Measurements from ENCODE around the gene ZNF101.

ZNF101 gene

DNA sequence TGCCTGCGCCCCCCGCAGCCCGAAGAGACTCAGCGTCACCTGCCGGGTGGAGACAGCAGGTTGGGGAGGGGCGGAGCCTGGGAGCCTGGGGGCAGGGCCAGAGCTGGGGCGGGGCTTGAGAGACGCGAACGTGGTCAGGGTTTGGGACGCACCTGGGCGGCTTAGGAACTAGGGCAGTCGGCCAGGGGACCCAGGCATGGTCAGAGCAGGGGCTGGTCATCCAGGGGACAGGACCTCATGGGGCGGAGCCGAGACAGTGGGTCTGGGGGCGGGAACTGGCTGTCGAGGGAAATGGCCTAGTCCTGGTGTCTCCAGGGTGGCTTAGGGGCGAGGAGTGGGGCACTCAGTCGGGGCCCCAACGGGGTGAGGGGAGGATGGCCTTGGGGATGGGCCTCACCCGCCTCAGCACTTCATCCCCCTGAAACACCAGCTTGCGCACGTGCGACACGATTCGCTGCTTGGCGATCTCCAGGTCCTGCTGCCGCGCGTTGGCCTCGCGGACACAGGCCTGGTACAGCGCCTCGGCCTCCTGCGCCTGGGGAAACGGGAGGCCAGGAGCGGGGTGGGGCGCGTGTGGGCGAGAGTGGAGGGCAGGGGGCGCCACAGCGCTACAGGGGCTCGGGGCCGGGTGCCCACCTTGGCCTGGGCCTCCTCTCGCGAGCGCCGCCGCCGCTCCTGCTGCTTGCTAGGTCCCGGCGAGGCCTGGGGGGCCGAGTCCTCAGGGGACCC is 31.0 kb upstream of the ZNF101 start:
- DNase-seq (ENCODE audit: low spot score) (no peak), FAIRE-seq (no peak)

DNA sequence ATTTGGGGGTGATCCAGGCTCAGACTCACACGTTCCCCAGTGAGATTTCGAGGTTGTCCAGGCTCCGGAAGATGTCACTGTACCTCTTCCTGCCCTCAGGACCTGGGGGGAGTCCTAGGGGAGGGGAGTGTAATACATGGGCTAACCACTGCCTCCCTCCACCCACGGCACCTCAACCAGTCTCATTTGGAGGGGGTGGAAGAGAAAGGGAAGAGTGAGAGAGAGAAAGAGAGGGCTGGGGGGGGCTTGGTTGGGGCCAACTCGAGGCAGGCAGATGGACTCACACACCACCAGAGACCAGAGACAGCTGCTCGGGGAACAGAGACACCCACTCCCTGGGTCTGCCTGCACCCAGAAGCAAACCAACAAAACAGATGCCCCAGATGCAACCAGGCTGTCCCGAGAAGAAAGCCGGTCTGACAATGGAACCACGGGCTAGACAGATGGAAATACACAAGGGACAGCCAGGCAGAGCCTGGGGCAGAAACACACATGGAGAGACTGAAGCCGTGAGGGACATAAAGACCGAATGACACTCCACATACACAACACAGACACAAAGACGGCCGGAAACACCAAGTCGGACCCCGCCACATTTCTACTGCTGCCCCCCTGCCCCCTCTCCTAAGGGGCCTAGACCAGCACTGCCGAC is 26.0 kb upstream of the ZNF101 start:
- FAIRE-seq (no peak), DNase-seq (ENCODE audit: low spot score) (no peak)

DNA sequence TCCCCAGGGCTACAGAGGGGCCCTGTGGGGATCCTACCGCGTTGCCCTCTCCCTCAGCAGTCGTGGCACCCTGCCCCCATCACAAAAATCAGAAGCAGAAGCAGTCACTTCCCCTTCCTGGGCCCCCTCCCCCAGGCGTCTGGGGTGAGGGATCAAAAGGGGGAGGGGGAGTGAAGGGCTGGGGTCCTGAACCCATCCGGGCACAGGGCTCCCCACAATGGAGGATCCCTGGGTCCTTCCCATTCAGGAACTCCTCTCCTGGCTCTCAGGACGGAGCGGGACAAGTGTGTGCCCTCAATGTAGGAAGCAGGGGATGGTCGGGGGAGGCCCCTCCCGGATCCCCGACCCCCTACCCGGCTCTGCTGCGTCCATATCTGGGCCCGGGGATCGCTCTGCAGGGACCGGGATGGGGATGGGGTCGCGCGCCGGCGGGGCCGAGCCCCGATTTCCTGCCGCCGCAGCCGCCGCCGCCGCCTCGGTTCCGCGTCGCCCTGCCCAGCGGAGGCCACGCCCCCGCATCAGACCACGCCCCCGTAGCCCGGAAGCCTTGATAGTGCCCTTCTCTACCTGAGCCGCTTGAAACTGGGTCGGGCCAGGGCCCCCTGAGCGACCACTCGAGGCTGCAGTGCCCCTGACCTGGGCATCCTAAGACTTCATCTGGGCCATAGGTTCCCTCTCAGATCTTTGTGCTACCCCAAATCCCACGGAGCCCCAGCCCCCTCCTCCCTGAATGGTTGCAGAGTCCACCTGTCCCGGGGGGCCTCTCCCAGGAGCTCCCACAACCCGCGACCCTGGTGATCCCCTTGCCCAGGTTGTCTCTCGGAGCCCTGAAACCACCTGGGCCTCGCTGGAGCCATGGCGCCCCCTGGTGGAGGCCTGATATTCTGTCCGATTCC is 25.2 kb upstream of the ZNF101 start, which contains the start of gene GMIP:
TSS of gene GMIP (minus strand) at position 500 of the 896 bp plus-strand sequence. CDS start at position 372, 128 bp downstream.
- FAIRE-seq = no peak
- DNase-seq (ENCODE audit: low spot score) = peak; percentile 37

DNA sequence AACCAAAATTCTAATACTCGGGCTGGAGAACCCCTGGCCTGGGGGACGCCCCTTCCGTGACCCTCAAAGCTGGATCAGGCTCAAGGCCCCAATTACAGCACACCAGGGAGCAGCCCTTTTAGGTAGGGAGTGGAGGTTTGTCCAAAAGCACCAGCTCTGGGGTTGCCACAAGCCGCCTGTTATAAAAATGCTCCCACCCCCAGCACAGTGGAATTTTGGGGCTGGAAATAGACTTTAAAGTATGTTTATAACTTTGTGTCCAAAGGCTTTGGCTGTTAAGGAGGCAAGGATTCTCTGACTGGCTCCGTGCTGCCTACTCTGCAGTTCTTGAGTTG is 24.6 kb upstream of the ZNF101 start:
- DNase-seq (ENCODE audit: low spot score) (no peak), FAIRE-seq (no peak)

DNA sequence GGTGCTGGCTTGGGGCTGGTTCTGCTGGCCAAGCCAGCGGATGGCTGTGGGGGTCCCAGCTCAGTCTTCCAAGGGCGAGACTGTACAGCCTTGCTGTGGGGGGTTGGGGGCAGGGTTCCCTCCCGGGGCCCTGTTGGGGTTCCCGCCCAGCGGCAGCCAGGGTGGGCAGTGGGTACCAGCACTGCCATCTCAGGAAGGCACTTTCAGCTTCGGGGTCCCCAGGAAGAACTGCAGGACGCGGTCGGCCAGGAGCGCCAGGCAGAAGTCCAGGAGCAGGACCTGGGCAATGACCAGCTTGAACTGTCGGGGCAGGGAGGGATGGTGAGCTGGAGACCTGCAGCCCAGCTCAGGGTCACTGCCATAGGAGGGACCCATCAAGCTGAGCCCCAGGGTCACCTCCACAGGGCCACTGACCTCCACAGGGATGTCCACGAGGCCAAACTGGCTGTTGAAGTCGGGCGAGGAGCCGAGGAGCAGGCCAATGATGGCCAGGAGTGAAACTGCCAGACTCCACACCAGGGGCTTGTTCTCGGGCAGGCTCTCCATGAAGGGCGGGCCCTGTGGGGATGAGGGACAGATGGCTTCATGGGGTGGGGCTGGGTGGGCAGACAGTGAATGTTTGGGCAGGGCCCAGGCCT is 23.3 kb upstream of the ZNF101 start:
- FAIRE-seq (no peak), DNase-seq (ENCODE audit: low spot score) (no peak)

DNA sequence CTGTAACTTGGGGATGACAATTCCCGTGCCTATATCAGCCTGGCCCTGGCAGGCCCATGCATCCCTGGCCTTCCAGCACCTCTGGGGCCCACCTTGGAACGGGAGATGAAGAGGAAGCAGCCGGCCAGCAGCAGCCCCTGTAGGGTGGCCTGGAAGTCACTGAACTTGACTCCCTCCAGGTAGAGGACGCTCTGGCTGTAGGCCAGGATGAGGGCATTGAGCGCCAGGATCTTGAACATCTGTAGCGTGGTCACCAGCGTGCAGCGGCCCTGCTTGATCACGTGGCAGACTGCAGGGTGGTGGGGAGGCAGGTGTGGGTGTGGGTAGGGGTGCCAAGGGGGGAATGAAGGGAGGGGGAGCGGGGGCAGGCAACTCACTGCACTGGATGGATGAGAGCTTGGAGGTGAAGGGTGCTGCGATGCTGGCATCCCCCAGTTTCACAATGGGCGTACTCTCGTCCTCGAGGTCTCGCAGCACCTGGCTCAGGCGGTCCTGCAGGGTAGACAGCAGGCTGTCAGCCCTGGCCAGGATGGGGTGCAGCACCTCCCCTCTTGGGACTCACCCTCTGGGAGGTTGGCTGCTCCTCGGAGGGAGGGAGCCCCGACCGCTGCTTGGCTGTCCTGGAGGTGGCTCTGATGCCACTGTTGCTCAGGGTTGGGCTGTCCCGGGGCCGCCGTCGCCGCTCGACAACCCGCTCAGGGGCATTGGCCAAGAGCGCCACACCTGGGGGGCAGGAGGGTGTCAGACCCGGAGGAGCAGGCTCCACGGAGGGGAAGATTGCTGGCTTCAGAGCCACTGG is 21.4 kb upstream of the ZNF101 start:
- no peak for FAIRE-seq
- DNase-seq (ENCODE audit: low spot score) = no peak

DNA sequence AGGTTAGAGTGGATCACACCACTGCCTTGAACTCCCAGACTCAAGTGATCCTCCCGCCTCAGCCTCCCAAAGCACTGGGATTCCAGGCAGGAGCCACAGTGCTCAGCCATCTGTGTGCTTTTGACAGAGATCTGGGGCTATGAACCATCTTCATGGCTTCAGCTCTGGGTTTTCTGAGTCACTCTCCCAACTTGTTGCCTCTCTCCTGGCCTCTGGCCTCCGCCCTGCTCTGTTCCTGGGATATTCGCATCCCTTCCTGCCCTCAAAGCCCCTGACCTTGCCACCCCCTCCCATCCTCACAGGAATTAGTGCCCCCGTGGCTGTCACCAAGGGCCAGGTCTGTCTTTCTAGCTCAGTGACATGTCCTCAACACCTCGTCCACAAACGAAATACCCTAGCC is 19.5 kb upstream of the ZNF101 start:
- FAIRE-seq (no peak), DNase-seq (ENCODE audit: low spot score) (no peak)

DNA sequence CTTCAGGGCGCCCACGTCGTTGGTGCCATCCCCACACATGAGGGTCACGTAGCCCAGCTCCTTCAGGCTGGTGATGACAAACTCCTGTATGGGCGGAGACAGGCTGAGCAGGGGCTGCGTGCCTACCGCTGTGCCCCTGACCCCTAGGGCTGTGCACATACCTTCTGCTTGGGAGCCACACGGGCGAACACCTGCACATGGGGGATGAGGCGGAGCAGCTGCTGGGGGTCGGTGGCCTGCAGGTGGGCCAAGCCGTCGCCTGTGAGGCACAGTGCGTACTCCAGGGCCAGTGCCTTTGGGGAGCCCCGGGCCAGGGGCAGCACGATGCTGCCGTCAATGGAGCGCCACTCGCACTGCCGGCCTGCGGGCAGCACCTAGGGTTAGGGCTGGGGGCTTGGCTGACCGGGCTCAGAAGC is 19.1 kb upstream of the ZNF101 start:
- FAIRE-seq (no peak), DNase-seq (ENCODE audit: low spot score) (no peak)

DNA sequence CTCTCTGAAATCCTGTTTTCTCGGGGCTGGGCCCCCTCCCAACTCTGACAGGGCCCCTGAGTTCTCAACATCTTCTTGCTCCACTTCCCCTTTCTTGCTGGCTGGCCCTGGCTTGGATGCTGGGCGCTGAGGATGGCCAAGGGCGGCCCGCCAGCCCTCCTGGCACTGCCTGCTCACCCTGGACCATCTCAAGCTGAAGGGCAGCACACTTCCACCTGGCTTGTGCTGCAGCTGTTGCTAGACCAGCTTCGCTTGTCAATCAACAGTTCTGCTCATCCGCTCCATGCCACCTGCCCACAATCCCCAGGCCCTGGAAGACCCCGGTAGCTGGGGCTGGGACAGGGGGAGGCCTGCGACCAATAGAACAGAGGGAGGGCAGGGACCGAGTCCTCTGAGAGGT is 18.3 kb upstream of the ZNF101 start:
- no peak for DNase-seq (ENCODE audit: low spot score)
- FAIRE-seq = no peak

DNA sequence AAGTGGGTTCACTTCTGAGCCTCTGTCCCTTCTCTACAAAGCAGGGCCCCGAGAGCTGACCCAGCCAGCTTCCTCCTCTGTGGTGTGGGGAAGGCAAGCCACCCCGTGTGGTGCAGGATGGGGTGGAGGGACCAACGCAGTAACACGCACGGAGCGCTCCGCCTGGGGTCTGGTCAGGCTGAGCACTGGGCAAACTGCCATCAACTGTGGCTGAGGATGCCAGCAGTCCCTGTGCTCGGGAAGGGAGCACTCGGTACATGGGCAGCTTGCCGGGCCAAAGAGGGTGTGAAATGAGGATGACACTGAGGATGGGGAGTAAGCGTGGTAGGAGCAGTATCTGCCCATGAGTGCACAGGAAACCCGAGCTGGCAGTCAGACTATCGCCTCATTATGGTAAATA is 17.6 kb upstream of the ZNF101 start:
- DNase-seq (ENCODE audit: low spot score) (no peak), FAIRE-seq (no peak)

DNA sequence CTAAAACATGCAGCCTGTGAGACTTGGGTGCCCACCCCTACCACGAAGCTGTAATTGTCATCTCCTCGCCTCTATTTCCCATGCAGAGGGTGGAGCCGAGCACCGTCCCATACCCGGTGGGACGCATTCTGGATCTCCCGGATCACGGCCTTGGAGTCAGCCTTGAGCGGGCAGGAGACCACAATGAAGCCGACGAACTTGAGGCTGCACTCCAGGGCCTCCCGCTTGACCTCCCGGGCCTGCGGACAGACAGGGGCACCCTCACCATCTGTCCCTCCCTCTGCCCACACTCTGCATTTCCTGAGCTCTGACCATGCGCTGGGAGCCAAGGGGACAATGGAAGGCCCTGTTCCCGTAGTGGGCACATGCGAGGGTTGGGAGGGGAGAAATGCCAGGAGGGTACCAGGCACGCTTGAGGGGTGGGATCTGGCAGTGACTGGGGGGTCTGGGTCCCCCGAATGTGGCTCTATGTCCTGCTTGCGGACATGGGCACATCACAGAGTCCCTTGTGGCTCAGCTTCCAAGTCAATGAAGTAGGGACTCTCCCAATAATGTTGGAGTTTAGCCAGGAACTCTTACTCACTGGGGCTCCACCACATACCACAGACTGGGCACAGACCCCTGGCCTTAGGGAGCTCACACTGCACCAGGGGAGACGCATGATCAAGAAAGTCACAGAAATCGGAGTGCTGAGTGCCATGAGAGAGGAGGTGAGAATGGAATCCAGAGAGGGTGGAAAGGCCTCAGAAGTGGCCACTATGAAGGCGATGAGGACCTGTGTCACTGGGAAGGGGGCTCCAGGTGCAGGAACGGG is 15.9 kb upstream of the ZNF101 start:
- FAIRE-seq (no peak), DNase-seq (ENCODE audit: low spot score) (no peak)

DNA sequence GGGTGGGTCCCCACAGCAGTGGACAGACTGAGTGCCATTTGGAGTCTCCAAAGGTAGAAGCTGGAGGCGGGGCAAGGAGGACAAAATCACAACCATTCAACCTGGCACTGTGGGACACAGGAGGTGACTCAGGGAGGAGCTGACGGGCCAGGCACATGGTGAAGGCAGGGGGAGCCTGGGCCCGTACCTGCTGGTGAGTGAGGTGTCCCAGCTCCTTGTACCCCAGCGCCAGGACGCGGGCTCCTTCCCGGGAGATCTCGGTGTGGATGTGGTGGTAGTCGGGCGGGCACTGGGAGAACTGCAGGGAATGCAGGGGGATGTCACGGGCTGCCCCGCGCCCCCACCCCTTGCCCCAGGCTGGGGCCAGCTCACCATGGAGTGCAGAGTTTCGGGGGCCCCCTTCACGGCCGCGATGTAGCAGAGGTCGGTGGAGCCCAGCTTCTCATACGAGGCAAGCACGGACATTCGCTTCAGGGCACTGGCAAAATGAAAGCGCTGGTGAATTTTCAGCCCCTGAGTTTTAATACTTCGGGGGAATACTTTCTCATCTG is 15.0 kb upstream of the ZNF101 start:
- FAIRE-seq (no peak), DNase-seq (ENCODE audit: low spot score) (no peak)

DNA sequence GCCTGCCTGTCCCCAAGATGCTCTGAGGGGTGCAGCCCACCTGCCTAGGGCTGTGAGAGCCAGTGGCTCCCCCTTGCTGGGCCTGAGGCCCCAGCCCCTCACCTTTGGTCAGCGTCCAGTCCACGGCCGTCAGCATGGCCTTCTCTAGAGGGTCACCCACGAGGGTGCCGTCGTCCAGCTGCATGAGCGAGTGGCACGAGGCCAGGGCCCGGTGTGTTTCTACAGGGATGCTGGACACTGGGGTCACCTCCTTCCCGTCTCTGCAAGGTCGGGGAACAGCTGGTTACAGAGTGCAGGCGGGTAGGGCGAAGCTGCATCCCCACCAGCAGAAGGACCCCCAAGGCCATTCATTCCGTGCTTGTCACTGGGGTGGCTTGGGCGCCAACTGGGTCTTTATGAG is 14.2 kb upstream of the ZNF101 start:
- no peak for DNase-seq (ENCODE audit: low spot score)
- no peak for FAIRE-seq

DNA sequence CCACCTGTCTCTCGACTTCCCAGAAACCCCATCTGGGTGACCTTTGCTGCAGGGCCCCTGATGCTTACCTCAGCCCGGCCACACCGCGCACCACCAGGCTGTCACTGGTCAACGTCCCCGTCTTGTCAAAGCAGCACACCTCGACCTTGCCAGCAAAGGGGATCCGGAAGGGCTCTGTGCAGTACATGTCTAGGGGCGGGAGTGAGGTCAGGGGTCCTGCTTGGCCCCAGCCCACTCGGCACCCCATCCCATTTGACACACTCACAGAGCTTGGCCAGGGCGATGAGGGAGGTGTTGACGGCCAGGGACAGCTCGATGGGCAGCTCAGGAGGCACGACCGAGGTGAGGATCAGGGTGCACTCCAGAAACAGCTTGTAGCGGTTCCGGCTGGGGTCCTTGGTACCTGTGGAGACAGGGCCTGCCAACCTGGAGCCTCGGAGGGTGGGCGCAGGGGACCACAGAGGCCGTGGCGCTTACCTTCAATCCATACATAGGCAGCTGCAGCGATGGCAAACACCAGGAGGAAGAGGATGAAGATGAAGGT is 13.5 kb upstream of the ZNF101 start:
- FAIRE-seq = no peak
- DNase-seq (ENCODE audit: low spot score) = no peak

DNA sequence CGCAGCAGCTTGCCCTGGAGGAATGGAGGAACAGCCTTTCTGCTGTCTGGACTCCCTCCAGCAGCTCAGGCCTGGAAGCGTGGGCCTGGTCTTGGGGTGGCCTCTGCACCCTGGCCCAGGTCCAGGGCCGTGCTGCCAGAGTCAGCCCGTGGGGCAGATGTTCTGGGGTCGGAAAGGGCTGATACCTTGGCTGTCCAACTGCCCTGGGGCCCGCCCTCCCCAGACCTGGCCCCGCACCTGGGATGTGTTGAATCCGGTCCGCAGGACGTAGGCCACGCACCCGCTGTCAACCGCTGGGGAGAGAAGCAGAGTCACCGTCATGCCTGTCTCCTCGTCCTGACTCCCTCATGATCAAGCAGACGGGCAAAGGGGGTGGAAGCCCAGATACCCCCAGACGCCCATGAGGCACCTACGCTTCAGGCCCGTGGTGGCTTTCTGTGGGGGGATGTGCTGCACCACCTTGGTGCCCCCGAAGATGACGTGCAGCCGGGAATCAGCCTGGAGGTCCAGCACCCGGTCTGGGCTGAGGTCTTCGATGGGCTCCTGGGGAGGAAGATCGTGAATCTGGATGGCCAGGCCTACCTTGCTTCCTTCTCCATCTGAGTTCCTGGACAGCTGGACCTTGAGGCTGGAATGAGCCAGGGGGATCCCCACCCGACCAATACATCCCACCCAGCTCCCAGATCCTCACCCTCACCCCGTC is 12.8 kb upstream of the ZNF101 start:
- FAIRE-seq (no peak), DNase-seq (ENCODE audit: low spot score) (no peak)

DNA sequence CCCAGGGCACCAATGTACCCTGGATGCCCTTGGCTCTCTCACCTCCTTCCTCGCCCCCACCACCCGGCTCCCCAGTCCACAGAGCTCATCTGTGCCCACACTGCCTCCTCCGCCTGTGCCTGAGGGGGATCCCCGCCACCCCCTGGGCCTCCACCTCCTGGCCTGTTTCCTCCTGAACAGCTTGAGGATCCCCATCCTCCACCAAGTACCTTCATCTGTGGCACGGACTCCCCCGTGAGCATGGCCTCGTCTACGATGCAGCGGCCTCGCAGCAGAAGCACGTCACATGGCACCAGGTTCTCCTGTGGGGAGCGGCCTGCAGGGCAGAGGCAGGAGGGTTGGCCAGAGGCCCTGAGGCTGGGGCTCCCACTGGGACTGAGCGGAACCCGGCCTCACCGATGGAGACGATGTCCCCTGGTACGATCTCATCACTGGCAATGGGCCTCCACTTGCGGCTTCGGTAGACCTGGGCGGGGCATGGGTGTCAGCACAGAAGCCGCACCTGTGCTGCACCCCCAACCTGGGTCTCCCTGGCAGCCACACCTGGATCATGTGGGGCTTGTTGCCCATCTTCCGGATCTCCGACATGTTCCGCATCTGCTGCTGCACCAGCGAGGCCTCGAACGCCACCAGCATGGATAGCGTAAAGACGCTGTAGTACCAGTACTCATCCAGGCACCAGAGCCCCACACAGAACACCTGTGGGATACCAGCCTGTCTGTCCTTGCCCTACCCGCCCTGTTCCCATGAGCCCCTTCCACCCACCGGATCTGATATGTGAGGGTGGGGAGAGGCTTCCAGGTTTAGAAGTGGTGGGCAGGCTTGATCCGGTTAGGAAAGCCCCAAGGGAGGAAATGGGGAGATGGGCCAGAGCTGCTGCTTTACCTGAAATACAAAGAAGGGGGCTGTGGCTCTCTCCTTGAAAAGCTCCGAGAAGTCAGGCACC is 11.9 kb upstream of the ZNF101 start:
- no peak for FAIRE-seq

DNA sequence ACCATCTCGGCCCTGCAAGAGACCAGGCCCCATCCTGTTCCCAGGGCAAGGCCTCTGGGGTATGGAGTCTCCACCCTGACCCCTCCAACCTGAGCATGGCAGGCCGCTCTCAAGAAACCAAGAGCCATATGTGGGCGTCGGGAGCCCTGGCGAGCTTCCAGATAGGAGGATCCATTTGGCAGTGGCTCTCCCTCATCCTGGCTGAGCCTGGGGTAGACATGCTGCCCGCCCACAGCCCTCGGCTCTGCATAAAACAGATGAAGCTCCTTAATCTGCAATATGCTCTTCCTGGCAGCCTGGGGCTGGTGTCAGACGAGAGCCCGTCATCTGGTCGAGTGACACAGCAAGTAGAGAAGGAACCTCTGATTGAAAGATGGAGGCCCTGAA is 11.2 kb upstream of the ZNF101 start:
- DNase-seq (ENCODE audit: low spot score) (no peak), FAIRE-seq (no peak)

More for the DNA sequence above, 11.9 kb upstream of the ZNF101 start:
- no peak for DNase-seq (ENCODE audit: low spot score)
